HG02943 (cell line): ENCODE data around the gene NCBP2L.

Experiments used
- ATAC-seq: cut with Tn5 transposase; IDR thresholded peaks from one replicate; pipeline ENCODE4 v1.9.1; 2021; ENCODE audit warnings: mild to moderate bottlenecking, low read depth, moderate library complexity; ENCODE audit not compliant: unreplicated experiment

Gene NCBP2L

DNA sequence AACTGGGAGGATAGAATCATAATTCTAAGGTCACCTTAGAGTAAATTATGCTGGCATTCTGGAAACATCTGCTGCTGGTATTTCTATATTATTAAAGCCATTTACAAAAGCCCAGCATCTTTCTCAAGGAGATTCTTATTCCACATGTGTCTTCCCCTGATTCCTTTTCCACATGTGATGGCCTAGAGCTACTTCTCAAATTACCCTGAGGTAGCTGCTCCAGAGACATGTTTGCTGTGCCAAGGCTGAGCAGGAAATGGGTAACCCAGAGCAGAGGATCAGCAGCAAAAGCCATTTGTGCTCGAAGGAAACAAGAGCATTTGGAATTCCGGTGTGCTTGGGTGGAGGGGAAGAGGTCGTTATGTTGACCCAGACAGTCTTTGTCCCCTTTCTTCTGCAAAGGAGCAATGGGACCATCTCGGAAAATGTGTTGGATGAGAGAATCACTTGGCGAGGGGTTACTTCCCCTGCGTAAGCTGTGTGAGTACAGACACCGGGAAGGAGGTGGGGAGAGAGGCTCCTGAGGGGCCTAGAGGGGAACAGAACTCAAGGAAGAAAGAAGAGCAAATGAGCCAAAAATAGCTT is 26.6 kb upstream of the NCBP2L start:
- ATAC-seq = no peak

DNA sequence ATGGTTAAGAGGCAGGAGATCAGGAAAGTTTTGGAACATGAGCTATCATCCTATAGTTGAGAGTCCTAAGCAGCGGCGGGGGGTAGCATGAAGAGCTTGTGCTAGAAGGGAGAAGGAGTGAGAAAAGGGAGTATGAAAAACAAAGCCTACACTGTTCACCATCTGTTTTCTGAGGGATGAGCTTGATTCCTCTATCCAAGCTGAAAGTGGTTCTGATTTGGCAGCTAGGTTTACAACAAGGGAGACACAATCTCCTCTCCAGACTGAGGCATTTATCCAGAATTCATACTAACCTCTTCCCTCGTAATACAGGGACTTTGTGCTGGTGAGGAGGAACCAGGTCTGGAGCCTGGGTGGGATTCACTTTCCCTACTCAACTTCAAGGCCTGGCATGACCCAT is 25.5 kb upstream of the NCBP2L start:
- no peak for ATAC-seq

DNA sequence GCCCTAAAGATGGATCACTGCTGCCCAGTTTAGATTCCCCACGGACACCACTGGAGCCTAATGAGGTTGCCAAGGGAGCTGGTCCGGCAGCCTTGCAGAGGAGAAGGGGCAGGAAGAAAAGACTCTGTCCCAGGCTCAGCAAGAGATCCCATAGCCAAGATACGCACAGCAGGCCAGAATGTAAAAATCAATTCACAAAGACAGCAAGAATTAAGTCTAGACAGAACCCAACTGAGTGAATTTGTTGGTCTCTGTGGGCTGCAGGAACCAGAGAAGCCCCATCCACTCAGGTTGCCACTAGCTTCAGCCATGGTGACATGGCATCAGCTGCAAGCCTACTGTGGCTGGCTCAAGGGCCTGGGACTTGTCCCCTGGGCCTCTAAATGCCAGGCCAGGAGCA is 24.8 kb upstream of the NCBP2L start:
- ATAC-seq = no peak

DNA sequence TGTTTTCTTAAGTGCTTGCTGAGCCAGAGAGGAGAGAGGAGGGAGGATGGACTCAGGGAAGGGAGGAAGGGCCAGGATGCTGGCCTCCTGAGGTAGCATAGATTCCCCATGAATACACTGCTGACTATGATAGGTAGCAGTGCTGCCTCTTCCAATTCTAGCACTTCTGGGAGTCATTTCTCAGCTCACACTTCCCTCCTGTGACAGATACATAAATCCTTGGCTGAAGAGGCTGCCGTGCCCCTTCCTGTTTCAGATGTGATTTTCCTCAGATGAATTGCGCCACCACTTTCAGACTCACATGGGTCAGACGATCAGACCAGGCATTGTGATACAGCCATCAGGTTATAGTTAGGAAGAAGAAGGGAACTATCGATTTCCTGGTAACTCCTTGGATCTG is 24.3 kb upstream of the NCBP2L start:
- no peak for ATAC-seq

DNA sequence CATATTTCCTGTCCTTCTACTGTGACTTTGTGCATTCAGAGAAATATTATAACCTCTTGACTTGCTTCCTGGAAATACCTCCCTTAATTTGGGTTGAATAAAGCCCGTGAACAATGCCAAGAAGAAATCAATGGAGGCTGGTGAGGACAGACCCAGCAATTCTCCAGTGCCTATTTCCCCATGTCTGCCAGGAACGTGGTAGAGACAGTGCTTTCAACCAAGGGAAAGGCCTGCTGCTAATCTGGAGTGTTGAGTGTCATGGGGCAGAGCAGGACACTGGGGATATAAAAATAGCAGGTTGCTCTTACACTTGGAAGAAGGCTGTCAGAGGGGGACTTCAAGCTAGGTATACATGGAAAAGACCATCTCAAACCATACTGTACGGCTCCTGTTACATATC is 21.8 kb upstream of the NCBP2L start:
- ATAC-seq = no peak

DNA sequence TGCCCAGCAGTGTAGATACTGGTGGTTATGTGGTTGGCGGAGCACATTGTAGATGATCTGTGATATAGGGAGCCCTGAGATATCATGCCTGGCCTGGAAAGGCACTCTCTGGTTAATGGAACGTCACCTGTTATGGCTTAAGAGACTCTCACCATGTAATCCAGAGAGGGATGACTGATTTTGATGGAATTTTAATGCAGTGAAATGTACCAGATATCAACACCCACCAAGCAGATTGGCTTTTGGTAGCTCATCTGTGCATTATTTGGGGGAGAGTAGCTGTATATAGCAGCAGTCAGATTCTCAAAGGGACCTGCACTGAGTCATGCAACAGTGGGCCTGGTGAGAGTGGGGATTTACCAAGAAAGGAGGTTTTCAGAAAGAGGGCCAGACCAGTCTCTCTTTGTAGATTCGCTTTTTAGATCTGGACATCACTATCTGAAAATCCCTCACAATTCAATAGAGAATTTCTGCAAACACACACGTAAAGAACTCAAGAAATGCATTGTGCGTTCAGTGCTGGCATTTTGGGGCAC is 19.2 kb upstream of the NCBP2L start:
- no peak for ATAC-seq

DNA sequence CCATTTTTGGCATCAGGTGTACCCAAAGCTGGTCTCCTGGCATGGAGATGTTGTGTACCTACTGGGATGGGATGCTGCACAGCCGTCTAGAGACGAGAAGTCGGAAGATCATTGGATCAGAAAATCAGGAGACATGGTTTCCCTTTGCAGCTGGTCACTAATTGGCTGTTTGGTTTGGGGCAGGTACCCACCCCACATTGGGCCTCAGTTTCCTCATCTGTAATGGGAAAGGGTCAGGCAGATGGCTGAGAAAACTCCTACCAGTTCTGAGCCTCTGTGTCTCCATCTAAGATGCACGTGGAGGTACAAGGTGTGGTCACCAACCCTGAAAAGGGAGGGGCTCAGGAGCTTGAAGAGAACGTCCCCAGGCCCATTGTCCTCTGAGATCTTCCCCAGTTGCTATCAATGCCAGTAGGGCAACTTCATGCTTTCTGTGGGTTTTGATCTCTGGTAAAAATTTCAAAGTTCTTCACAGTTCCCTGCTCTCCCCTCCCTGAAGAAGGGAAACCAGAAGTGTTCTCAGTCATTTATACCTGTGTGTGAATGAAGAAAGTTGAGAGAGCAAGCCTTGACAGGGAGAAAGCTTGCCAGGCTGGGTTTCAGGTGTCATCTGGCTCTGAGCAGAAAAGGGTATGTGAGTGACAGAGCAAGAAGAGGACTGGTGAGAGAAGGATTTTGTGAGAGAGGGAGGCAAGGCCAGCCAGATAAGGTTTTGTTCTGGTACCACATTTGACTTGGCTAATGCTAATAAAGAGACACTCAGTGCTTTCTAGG is 17.0 kb upstream of the NCBP2L start:
- ATAC-seq = no peak

DNA sequence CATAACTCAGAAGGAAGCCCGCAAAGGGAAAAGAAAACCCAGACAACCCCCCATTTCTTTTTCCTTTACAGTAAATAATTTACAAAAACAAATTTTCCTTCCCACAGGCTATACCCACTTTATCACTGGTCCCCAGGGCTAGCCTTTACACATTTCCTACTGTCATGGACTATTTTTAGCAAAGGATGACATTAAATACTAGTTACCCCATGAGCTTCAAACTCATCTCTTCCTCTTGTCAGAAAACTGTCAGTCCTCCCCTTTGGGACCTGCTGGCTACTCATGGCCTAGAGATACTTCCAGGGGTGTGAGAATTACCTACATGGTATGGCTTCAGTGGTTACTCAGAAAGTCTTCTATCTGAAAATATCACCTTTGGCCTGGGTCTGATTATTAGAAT is 13.9 kb upstream of the NCBP2L start:
- no peak for ATAC-seq

DNA sequence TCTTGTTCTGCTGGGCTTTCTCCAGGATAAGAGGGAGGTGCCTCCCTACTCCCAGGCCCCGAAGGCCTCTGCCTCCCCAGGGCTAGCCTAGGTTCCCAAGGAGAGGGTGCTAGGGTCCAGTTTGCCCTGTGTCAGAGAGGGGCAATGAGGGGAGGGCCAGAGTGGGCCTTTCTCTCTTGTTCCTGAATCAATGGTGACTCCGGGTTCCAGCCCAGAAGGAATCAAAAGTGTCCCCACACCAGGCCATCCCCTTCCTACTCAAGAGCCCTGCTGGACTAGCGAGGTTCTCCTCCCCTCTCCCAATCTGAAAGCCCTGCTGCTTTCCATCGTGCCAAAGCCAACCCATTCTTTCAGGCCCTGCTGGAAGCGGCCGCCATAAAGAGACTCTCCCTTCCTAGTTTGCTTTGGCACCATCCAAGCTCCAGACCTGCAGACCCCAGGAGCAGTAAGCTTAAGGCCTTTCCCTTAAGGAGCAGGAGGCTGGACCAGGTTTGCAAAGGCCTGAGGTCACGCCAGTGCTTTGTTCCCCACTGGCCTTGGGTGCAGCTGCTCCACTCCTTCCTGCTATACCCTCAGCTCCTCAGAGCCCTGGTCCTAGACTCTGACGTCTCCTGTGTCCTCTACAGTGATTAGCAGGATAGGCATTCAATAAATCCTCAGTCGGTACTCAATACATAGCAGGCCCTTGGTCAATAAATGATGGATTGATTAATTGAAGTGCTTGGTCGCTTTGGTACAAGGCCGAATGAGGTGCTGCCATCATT is 12.5 kb upstream of the NCBP2L start:
- ATAC-seq = no peak

DNA sequence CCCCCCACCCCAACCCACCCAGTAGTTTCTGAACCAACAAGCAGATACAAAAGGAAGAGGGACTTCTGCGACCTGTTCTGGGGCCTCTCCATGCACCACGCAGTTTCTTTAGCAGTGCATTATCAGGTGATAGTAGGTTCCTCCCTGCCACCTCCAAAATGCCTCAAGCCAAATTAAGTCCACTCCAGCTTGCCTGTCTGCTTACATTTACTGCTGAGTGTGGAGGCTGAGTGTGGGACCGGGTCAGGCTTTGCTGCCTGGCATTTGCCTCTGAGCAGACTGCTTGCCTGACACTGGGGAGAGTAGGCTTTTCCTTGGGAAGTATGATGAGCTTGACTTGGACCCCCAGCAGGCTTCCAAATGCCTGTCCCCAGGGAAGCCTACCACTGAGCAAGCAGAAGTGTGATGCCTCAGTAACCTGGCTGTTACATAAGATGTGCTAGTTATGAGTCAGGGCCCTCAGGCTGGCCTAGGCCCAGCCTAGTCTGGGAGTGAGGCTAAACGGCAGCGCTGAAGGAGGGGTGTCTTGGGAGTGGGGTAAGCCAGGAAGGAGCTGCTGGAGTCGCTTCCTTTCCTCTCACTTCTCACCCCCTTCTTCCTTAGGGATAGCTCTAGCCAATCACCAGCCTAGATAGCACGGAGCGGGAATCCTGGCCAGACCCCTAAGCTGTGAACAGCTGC is 10.9 kb upstream of the NCBP2L start:
- no peak for ATAC-seq

DNA sequence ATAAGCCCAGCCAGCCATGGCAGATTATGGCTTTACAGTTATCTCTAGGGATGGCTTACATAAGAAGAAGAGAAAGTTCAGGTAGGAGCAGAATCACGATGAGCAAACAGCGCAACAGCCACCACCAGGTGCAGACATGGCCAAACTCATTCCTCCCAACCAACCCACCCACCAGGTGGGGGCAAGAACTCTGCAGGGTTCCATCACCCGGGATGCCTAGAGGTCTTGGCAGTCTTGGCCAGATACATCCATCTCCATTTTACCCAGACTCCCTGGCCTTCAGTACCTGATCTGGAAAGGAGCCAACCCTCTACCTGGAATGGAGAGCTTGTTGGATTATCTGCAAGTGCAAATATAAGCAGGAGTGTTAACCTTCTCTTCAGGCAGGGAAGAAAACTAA is 9.5 kb upstream of the NCBP2L start:
- no peak for ATAC-seq

DNA sequence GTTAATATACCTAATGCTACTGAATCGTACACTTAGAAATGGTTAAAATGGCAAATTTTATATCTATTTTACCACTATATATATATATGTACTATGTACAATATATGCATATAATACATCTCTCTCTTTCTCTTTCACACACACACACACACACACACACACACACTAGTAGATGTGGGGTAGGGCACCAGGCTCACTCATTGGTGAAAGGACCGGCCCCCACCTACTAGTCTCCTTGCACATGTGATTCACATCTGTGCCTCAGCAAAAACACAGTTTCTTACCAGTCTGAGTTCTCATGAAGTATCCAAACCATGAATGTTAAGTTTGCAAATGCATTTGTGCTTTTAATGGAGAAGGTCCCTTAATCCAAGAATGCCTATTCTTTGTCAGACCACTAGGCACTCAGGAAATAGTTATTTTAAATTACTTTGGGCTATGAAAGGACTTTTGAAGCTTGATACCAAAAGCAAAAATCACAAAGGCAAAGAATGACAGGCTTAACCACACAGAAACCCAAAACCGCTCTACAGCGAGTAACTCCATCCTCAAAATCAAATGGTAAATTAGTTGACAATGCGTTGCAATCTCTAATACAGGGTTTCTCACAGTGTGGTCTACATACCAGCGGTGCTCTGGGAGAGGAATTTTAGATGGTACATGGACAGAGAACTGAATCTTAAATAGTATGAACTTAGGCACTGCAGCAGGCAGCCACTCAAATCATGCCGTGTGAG is 7.8 kb upstream of the NCBP2L start:
- ATAC-seq = no peak

DNA sequence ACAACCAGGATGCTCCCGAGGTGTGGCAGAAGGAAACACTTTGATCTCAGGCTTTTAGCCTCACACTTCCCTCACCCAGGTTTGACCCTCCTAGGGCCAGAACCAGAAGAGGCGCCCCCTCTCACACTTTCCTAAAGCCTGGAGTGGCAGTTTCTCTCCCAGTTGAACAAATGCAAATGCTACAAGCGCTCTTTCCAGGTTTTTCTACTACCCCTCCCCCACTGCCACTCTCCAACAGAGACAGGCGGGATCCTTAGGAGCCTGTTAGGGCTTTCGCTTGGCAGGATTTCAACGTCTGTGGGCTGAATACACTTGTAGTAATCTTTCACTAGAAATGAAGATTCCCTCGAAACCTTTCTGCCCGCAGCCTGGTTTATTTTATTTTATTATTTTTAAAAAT is 4.3 kb upstream of the NCBP2L start:
- no peak for ATAC-seq

DNA sequence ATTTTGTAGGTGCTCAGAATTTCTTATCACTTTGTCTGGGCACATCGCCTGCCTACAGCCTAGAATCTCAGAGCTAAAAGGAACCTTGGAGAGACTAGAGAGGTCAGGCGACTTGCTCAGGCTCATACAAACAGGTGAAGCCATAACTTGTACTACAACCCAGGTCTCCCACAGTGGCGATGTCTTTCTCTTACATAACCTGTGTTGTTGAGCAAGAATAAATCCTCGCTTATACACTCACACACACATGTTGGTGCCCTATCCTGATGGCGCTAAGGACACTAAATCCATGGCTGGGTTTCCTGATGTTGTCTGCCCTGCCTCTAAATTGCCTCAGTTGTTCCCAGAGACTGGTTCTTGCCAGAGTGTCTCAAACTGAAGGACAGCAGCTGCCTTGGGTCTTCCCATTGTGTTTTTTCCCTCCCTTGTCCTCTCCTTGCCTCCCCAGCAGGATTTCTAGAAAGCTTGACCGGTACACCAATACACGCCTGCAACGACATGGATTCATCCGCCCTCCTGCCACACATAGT is 3.6 kb upstream of the NCBP2L start:
- no peak for ATAC-seq

DNA sequence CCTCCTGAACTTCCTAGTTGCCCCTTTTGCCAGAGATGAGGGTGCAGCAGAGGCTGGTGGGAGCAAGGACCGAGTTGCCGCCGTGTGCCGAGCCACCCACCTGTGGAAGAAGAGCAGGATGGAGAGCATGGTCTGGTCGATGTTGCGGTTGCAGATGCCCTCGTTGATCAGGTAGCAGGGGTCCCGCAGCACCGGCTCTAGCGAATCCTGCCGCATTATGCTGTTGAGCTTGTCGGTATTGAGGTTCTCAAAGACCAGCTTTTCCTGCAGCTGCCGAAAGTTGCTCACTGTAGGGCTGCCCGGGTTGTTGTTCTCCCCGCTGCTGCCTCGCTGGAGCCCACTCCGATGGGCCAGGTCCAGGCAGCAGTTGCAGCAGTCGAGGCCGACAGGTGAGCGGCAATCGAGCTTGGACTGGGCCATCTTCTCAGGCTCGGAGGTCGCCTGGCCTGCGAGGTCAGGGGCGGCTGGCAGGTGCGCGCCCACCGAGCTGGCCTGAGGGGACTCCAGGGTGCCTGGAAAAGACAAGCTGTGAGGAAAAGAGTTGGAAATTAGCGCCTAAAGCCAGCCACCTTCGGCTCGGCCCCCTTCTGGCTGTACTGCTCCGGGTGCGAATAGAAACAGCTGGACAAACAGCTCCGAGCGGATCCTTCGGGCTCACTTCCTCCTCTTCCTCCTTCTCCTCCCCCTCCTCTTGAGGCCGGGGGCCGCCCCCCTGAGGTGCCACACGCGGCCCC is 2.4 kb upstream of the NCBP2L start:
- ATAC-seq = peak; percentile 23

DNA sequence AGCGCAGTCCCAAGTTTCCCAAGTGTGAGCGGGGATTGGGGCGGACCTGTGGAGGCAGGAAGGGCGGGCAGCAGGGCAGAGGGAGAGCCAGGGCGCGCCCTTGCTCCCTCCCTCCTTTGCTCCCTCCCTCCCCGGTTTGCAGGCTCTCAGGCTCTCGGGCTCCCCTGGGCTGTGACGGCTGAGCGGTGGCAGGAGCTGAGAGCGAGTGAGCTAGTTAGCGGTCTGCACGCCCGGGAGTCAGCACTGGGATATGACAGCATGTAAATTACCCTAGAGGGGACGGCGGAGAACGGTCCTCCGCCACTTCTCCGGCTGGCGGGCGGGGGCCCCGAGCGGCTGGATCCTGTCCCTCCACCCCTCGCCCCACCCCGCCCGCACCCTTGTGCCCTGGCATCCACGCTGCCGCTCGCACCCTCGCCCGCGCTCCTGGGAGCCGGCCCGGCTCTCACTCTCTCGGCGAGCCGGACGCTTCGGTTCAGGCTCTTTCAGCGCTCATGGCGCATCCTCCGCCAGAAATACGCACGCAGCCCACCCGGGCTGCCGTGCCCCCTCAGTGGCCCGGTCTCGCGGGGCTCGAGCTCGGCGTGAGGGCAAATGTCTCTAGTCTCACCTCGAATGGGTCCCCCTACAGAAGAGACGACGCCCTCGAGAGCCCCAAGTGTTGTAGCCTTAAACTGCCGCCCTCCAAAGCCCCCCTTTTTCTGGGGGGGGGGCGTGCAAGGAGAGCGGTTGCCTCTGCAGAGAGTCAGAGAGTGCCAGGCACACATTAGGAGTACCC is 1.6 kb upstream of the NCBP2L start, which contains the start of gene TSC22D3:
TSS of gene TSC22D3 (minus strand) at position 54 of the 778 bp plus-strand sequence. CDS start 368 bp downstream, outside the sequence.
- peak; percentile 64 for ATAC-seq

DNA sequence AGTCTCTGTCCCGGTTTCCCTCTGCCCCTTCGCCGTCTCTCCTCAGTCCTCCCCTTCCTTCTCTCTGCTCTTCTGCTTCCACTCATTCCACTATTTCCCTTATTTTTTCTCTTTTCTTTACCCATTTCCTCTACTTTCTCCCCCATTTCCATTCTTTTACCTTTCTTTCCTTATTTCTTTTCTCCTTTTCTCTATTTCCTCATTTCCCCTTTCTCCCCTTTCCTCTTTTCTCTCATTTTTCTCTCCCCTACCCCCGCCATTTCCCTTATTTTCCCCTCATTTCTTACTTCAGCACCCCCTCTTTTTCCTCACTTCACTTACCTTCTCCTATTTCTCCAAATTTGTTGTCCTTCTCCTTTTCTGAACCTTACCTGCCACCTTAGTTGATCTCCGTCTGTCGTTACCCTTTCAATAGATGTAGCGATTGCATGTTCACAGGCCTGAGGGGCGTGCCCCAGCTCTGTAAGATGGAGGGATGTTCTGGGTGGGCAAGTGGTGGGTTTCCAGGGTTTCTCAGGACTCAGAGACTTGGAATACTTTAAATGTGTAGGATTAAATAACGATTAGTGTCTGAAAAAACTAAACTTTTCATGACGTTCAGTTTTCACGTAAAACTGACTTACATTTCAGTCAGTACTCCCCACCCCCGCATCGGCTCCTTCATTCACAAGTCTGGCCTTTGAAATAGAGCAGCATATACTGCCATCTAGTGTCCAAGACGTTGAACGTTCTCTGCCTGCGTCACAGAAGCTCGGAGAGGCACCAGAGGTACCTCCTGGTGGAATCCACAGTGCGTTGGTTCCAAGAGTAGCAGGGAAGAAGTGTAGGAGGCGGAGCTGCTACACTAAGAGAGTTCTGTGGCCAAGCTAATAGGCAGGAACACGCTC is 641 bp upstream of the NCBP2L start:
- ATAC-seq = peak; percentile 76
